GM12878 (cell line): ENCODE measurements around the gene RSBN1L. TPM values are rescaled to one million over a fixed set of nuclear protein-coding genes. Genes with fewer than 3 reads are reported as not detected.
A peak's percentile ranks its signal among the peaks of the same experiment; 100 is the strongest.

Experiments
- ATAC-seq: fragments of 200-7000 bp; cut with Tn5 transposase; 3 replicates; pipeline ENCODE4 v1.9.1; 2020; ENCODE audit warnings: mild to moderate bottlenecking, moderate library complexity
- BruUV-seq: library from RNA; stranded (reverse); fragments of 400-500 nt; replicated peaks from 2 replicates; lab custom pipeline; 2021; lab: Mats Ljungman, UMichigan
- CTCF ChIA-PET: fragments of 300-600 bp; sonication (Branson Sonifier 250); formaldehyde crosslinking; extraction: SDS; loops from one replicate; lab custom pipeline; 2021; ENCODE audit warnings: inconsistent platforms; lab: Yijun Ruan, JAX
- POLR2A ChIA-PET: fragments of 350-600 bp; formaldehyde crosslinking; extraction: SDS; loops from one replicate; lab custom pipeline; 2021; ENCODE audit warnings: inconsistent platforms; lab: Charles Lee
- RAD21 ChIA-PET: fragments of 300-600 bp; sonication (Branson Sonifier 250); formaldehyde crosslinking; loops from one replicate; lab custom pipeline; 2023; ENCODE audit warnings: antibody characterized with exemption; ENCODE audit not compliant: unreplicated experiment; lab: Charles Lee
- SMC1A ChIA-PET: fragments of 300-600 bp; sonication (Branson Sonifier 250); formaldehyde crosslinking; loops from one replicate; lab custom pipeline; 2023; ENCODE audit not compliant: unreplicated experiment, uncharacterized antibody; lab: Charles Lee
- DNase-seq: peaks from one replicate; pipeline ENCODE4 v3.0.0-alpha.2; 2011; ENCODE audit warnings: low read depth, low spot score
- FAIRE-seq: peaks from 3 replicates; lab custom pipeline; 2011; peaks lifted over from hg19 to GRCh38; lab: Jason Lieb, UNC
- H2AFZ ChIP-seq: 2 replicates; pipeline ENCODE4 v1.6.0; 2011; ENCODE audit warnings: low read depth, low read length, control low read depth; ENCODE audit not compliant: control insufficient read depth
- H3K27ac ChIP-seq: 2 replicates; pipeline ENCODE4 v1.5.1; 2011; ENCODE audit warnings: control low read depth; ENCODE audit not compliant: control insufficient read depth, insufficient read depth
- H3K27me3 ChIP-seq, 2 experiments: replicated peaks in 1 of 2; 2 replicates each; pipeline versions ENCODE4 v1.6.0 to v1.6.1; 2011; ENCODE audit warnings: low read length in 1 of 2; ENCODE audit not compliant: control insufficient read depth in 2 of 2, insufficient read depth in 2 of 2
- H3K36me3 ChIP-seq, 2 experiments: 2 replicates each; pipeline ENCODE4 v1.5.1; 2011; ENCODE audit warnings: low read length in 1 of 2; ENCODE audit not compliant: control insufficient read depth in 2 of 2, insufficient read depth in 2 of 2
- H3K4me1 ChIP-seq: 2 replicates; pipeline ENCODE4 v1.6.1; 2011; ENCODE audit warnings: mild to moderate bottlenecking, low read length, moderate library complexity, mixed read lengths; ENCODE audit not compliant: control insufficient read depth, insufficient read depth
- H3K4me2 ChIP-seq: 2 replicates; pipeline ENCODE4 v1.6.0; 2011; ENCODE audit warnings: control low read depth; ENCODE audit not compliant: control insufficient read depth, insufficient read depth
- H3K4me3 ChIP-seq: fragments of 200-600 bp; sonication (generic); 2 replicates; pipeline ENCODE4 v1.5.1; 2016
- H3K79me2 ChIP-seq: 2 replicates; pipeline ENCODE4 v1.6.0; 2011; ENCODE audit warnings: low read length; ENCODE audit not compliant: control insufficient read depth, insufficient read depth
- H3K9ac ChIP-seq: 2 replicates; pipeline ENCODE4 v1.8.0; 2011; ENCODE audit warnings: low read length, control low read depth, mixed read lengths; ENCODE audit not compliant: control insufficient read depth, insufficient read depth
- H3K9me3 ChIP-seq: replicated peaks from 3 replicates; pipeline ENCODE4 v1.5.1; 2011; ENCODE audit warnings: mild to moderate bottlenecking, low read length; ENCODE audit not compliant: control insufficient read depth, insufficient read depth
- H4K20me1 ChIP-seq: 2 replicates; pipeline ENCODE4 v1.6.0; 2011; ENCODE audit not compliant: control insufficient read depth, insufficient read depth
- ATF7 ChIP-seq: fragments of 450-650 bp; IDR thresholded peaks from 2 replicates; pipeline ENCODE4 v1.6.1; 2016; ENCODE audit warnings: low read depth, mild to moderate bottlenecking
- BMI1 ChIP-seq: fragments of 450-650 bp; IDR thresholded peaks from 2 replicates; pipeline ENCODE4 v1.6.1; 2016; ENCODE audit warnings: mild to moderate bottlenecking, moderate library complexity, borderline replicate concordance
- ETV6 ChIP-seq, 2 experiments: fragments of 450-650 bp in 1 of 2; IDR thresholded peaks in 1 of 2; conservative IDR thresholded peaks in 1 of 2; 2 replicates each; pipeline ENCODE4 v1.6.1; 2014; ENCODE audit warnings: antibody characterized with exemption in 1 of 2, borderline replicate concordance in 1 of 2, low read depth in 1 of 2, mild to moderate bottlenecking in 1 of 2, moderate library complexity in 1 of 2
- EZH2 ChIP-seq: IDR thresholded peaks from 2 replicates; pipeline ENCODE4 v1.6.1; 2012; ENCODE audit warnings: low read depth, mild to moderate bottlenecking, control low read depth, inconsistent platforms, low read length, borderline replicate concordance; ENCODE audit not compliant: control insufficient read depth
- KDM1A ChIP-seq: fragments of 200-600 bp; sonication (generic); IDR thresholded peaks from 2 replicates; pipeline ENCODE4 v1.6.1; 2016; ENCODE audit warnings: borderline replicate concordance
- NR2C1 ChIP-seq: fragments of 450-650 bp; IDR thresholded peaks from 2 replicates; pipeline ENCODE4 v1.6.1; 2017; ENCODE audit warnings: antibody characterized with exemption, mild to moderate bottlenecking, moderate library complexity
- RCOR1 ChIP-seq: conservative IDR thresholded peaks from 2 replicates; pipeline ENCODE4 v1.6.1; 2012; ENCODE audit warnings: low read depth, low read length, improper control_type of control experiment
- RUNX3 ChIP-seq: IDR thresholded peaks from 2 replicates; pipeline ENCODE4 v1.6.1; 2012; ENCODE audit warnings: low read length, inconsistent platforms
- SUPT20H ChIP-seq: IDR thresholded peaks from 2 replicates; pipeline ENCODE4 v1.6.1; 2011; ENCODE audit warnings: low read depth, mild to moderate bottlenecking, low read length, moderate library complexity, borderline replicate concordance; ENCODE audit not compliant: control insufficient read depth
- YY1 ChIP-seq: IDR thresholded peaks from 2 replicates; pipeline ENCODE4 v1.6.1; 2011; ENCODE audit warnings: low read depth, mild to moderate bottlenecking, low read length
- in situ Hi-C: fragments of 300-500 bp; cut with MboI; formaldehyde crosslinking; loops from 9 replicates; pipeline ENCODE4 v1.14.3; 2018; ENCODE audit warnings: mixed read lengths
- intact Hi-C: fragments of 100-400 bp; cut with micrococcal nuclease; formaldehyde crosslinking; loops from one replicate; pipeline ENCODE4 v1.14.2; 2022; ENCODE audit not compliant: unreplicated experiment
- polyA plus RNA-seq, 11 experiments: library from polyadenylated mRNA; depleted of rRNA in 4 of 11; unstranded in 6 of 11; stranded (reverse) in 5 of 11; fragments of >200 nt; fragmentation: Nextera tagmentation in 4 of 11; fragmentation: Illumina TruSeq in 1 of 11; extraction: Ambion mirVana in 4 of 11; extraction: Trizol in 1 of 11; gene quantifications; 1 replicate in 1 of 11; 2 replicates in 10 of 11; pipeline versions ENCODE4 v1.2.1 to v1.2.3, GENCODE V29; 2011 to 2016; ENCODE audit warnings: inconsistent platforms in 2 of 11, missing spikeins in 2 of 11, low read depth in 1 of 11
- total RNA-seq, 4 experiments: library from RNA; depleted of rRNA in 3 of 4; stranded (reverse); fragments of >200 nt in 3 of 4; fragmentation: Illumina TruSeq in 1 of 4; extraction: Trizol in 1 of 4; gene quantifications; 2 replicates each; pipeline versions ENCODE4 v1.2.1 to v1.2.3, GENCODE V29; 2013 to 2021
- TF ChIP-seq, protein P1 (sequence below): IDR thresholded peaks from 2 replicates; pipeline ENCODE4 v1.6.1; 2011; ENCODE audit warnings: mild to moderate bottlenecking, low read depth, low read length, moderate library complexity; ENCODE audit not compliant: insufficient replicate concordance
- TF ChIP-seq, protein P2 (sequence below): IDR thresholded peaks from 2 replicates; pipeline ENCODE4 v1.6.1; 2012; ENCODE audit warnings: low read depth, low read length, improper control_type of control experiment
- TF ChIP-seq, protein P3 (sequence below): fragments of 450-650 bp; IDR thresholded peaks from 2 replicates; pipeline ENCODE4 v1.6.1; 2017; ENCODE audit warnings: mild to moderate bottlenecking, low read depth, inconsistent platforms; ENCODE audit not compliant: poor library complexity, severe bottlenecking
- TF ChIP-seq, protein P4 (sequence below): fragments of 450-650 bp; IDR thresholded peaks from 2 replicates; pipeline ENCODE4 v1.6.1; 2014; ENCODE audit warnings: mild to moderate bottlenecking
- TF ChIP-seq, protein P5 (sequence below): IDR thresholded peaks from 2 replicates; pipeline ENCODE4 v1.6.1; 2012; ENCODE audit warnings: low read depth, low read length, improper control_type of control experiment

The RSBN1L gene
- total and polyA plus RNA-seq, 10 of the 15 experiments (the other 5 are each of a cell fraction or from before 2014, with no cell fraction given) = 4.5 to 23.7 (median 10.3) TPM

DNA sequence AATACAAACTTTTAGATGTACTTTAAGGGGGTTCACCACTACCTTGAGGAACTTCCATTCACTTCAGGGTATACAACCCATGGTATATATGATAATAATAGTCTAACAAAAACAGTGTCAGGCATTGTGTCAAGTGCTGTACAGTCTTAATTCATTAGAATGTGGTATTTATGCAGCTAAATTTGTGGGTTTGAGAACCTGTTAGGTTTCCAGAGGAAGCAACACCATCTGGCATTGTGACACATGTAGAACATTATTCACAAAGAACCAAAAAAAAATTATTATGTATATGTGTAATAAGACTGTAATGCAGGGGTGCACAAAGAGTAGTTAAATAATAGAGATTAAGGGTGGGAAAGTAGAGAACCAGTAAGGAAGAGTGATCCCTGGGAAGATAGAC, 75.6 kb downstream of the RSBN1L start:
- Histone ChIP-seq H3K4me3 (no peak overlapping the region), H3K79me2 (no peaks in the 10 kb centered on the region), H3K36me3 (peaks cover 0 to 17% of the 10 kb centered on the region in 2 experiments; a peak in 2 of 4 replicates), H3K9ac (no peak overlapping the region), H3K4me1 (no peaks in the 10 kb centered on the region)
- TF ChIP-seq RUNX3 (no peak), ATF7 (no peak), SUPT20H (no peak), YY1 (no peak), EZH2 (no peak), ETV6 (conservative IDR thresholded peaks at IDR 0.05 in 1 of 2, IDR thresholded peaks at IDR 0.05 in 1 of 2; ENCODE audit: borderline replicate concordance in 1 of 2, low read depth in 1 of 2) (no peak), KDM1A (no peak), NR2C1 (no peak), BMI1 (no peak), RCOR1 (no peak)
- TF ChIP-seq, protein P1, sequence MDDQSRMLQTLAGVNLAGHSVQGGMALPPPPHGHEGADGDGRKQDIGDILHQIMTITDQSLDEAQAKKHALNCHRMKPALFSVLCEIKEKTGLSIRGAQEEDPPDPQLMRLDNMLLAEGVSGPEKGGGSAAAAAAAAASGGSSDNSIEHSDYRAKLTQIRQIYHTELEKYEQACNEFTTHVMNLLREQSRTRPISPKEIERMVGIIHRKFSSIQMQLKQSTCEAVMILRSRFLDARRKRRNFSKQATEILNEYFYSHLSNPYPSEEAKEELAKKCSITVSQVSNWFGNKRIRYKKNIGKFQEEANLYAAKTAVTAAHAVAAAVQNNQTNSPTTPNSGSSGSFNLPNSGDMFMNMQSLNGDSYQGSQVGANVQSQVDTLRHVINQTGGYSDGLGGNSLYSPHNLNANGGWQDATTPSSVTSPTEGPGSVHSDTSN = no peak
- TF ChIP-seq, protein P2, sequence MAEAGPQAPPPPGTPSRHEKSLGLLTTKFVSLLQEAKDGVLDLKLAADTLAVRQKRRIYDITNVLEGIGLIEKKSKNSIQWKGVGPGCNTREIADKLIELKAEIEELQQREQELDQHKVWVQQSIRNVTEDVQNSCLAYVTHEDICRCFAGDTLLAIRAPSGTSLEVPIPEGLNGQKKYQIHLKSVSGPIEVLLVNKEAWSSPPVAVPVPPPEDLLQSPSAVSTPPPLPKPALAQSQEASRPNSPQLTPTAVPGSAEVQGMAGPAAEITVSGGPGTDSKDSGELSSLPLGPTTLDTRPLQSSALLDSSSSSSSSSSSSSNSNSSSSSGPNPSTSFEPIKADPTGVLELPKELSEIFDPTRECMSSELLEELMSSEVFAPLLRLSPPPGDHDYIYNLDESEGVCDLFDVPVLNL = no peak
- TF ChIP-seq, protein P3, sequence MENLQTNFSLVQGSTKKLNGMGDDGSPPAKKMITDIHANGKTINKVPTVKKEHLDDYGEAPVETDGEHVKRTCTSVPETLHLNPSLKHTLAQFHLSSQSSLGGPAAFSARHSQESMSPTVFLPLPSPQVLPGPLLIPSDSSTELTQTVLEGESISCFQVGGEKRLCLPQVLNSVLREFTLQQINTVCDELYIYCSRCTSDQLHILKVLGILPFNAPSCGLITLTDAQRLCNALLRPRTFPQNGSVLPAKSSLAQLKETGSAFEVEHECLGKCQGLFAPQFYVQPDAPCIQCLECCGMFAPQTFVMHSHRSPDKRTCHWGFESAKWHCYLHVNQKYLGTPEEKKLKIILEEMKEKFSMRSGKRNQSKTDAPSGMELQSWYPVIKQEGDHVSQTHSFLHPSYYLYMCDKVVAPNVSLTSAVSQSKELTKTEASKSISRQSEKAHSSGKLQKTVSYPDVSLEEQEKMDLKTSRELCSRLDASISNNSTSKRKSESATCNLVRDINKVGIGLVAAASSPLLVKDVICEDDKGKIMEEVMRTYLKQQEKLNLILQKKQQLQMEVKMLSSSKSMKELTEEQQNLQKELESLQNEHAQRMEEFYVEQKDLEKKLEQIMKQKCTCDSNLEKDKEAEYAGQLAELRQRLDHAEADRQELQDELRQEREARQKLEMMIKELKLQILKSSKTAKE = no peak
- TF ChIP-seq, protein P4, sequence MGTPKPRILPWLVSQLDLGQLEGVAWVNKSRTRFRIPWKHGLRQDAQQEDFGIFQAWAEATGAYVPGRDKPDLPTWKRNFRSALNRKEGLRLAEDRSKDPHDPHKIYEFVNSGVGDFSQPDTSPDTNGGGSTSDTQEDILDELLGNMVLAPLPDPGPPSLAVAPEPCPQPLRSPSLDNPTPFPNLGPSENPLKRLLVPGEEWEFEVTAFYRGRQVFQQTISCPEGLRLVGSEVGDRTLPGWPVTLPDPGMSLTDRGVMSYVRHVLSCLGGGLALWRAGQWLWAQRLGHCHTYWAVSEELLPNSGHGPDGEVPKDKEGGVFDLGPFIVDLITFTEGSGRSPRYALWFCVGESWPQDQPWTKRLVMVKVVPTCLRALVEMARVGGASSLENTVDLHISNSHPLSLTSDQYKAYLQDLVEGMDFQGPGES = no peak
- TF ChIP-seq, protein P5, sequence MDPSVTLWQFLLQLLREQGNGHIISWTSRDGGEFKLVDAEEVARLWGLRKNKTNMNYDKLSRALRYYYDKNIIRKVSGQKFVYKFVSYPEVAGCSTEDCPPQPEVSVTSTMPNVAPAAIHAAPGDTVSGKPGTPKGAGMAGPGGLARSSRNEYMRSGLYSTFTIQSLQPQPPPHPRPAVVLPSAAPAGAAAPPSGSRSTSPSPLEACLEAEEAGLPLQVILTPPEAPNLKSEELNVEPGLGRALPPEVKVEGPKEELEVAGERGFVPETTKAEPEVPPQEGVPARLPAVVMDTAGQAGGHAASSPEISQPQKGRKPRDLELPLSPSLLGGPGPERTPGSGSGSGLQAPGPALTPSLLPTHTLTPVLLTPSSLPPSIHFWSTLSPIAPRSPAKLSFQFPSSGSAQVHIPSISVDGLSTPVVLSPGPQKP = no peak
- TF ChIP-seq, all 136 proteins: peak for 0
- FAIRE-seq (peak; percentile 49), DNase-seq (no peak), ATAC-seq (no peak)
- BruUV-seq = no TSS peak
- Histone ChIP-seq H3K27ac (no peak overlapping the region), H2AFZ (no peak overlapping the region), H4K20me1 (no peaks in the 10 kb centered on the region), H3K9me3 (no peaks in the 10 kb centered on the region), H3K27me3 (no peaks in the 10 kb centered on the region), H3K4me2 (no peak overlapping the region)
- ChIA-PET RAD21 (no interaction called here), CTCF (no interaction called here), SMC1A (interaction anchor here (1.0 kb wide), 1 partner anchor 13 kb away, joined by 4 read pairs; no protein-coding TSS in a partner anchor), POLR2A (no interaction called here)
- in situ Hi-C loops (no loop called here), intact Hi-C loops (no loop called here)
